Suprapubic skin (tissue), 4 donors: ENCODE measurements around the gene ZNF280B. TPM values are rescaled to one million over a fixed set of nuclear protein-coding genes. Genes with fewer than 3 reads are reported as not detected.

Source experiments
- DNase-seq, 2 donors: peaks; one replicate each; pipeline ENCODE4 v3.0.0-alpha.2; 2019; ENCODE audit warnings: low spot score in 2 of 2
- H3K27ac ChIP-seq: fragments of 200-600 bp; sonication (generic); one replicate; pipeline ENCODE4 v1.5.1; 2019
- H3K27me3 ChIP-seq: fragments of 200-600 bp; sonication (generic); one replicate; pipeline ENCODE4 v1.5.1; 2019
- H3K36me3 ChIP-seq: fragments of 200-600 bp; sonication (generic); one replicate; pipeline ENCODE4 v1.5.1; 2019
- H3K4me1 ChIP-seq: fragments of 200-600 bp; sonication (generic); one replicate; pipeline ENCODE4 v1.5.1; 2019
- H3K4me3 ChIP-seq: fragments of 200-600 bp; sonication (generic); one replicate; pipeline ENCODE4 v1.5.1; 2019; ENCODE audit warnings: mild to moderate bottlenecking
- H3K9me3 ChIP-seq: fragments of 200-600 bp; sonication (generic); one replicate; pipeline ENCODE4 v1.5.1; 2019
- EP300 ChIP-seq: sonication (generic); formaldehyde crosslinking; IDR thresholded peaks from one replicate; pipeline ENCODE4 v1.6.1; 2017; ENCODE audit warnings: antibody characterized with exemption
- POLR2A ChIP-seq, 2 donors: fragments of 450-650 bp; IDR thresholded peaks; one replicate each; pipeline ENCODE4 v1.6.1; 2017; ENCODE audit warnings: antibody characterized with exemption in 2 of 2, mild to moderate bottlenecking in 2 of 2, moderate library complexity in 2 of 2
- POLR2AphosphoS5 ChIP-seq, 3 donors: sonication (generic); formaldehyde crosslinking; IDR thresholded peaks; one replicate each; pipeline ENCODE4 v1.6.1; 2017; ENCODE audit warnings: antibody characterized with exemption in 3 of 3
- WGBS: methylation state at CpG from one replicate; pipeline ENCODE4 v1.1.5; 2018; 5-methylcytosine and 5-hydroxymethylcytosine counted together
- total RNA-seq, 4 donors: library from RNA; depleted of rRNA; stranded (reverse); fragments of >200 nt; gene quantifications; one replicate each; pipeline ENCODE4 v1.1.0, GENCODE V29; 2016
- TF ChIP-seq, protein P1 (sequence below), 2 donors: fragments of 200-600 bp in 1 of 2; fragments of 450-650 bp in 1 of 2; sonication (generic) in 1 of 2; IDR thresholded peaks; one replicate each; pipeline ENCODE4 v1.5.1; 2016 to 2019; ENCODE audit warnings: antibody characterized with exemption in 2 of 2, mild to moderate bottlenecking in 1 of 2, moderate library complexity in 1 of 2

Gene ZNF280B
- total RNA-seq, 4 donors from 2014 or later = 0.08 to 0.55 (median 0.26) TPM; not detected in 1

DNA sequence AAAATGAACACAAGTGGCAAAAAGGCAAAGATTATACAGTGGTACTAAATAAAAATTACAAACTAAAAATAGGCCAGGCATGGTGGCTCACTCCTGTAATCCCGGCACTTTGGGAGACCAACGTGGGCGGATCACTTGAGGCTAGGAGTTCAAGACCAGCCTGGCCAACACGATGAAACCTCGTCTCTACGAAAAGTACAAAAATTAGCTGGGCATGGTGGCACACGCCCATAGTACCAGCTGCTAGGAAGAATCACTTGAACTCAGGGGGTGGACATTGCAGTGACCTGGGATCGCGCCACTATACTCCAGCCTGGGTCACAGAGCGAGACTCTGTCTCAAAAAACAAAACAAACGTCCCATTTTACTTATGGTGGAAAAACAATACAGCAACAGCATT, 24.5 kb downstream of the ZNF280B start:
- no peak overlapping the region for H3K27ac ChIP-seq
- 94% methylated on average over 11 of the region's 11 CpGs for WGBS
- no peaks in the 10 kb centered on the region for H3K36me3 ChIP-seq
- DNase-seq = no peak
- no peaks in the 10 kb centered on the region for H3K9me3 ChIP-seq
- no peaks in the 10 kb centered on the region for H3K4me1 ChIP-seq
- H3K27me3 ChIP-seq = no peaks in the 10 kb centered on the region
- TF ChIP-seq POLR2A (IDR thresholded peaks at IDR 0.05) (no peak), EP300 (no peak)
- TF ChIP-seq, protein P1, sequence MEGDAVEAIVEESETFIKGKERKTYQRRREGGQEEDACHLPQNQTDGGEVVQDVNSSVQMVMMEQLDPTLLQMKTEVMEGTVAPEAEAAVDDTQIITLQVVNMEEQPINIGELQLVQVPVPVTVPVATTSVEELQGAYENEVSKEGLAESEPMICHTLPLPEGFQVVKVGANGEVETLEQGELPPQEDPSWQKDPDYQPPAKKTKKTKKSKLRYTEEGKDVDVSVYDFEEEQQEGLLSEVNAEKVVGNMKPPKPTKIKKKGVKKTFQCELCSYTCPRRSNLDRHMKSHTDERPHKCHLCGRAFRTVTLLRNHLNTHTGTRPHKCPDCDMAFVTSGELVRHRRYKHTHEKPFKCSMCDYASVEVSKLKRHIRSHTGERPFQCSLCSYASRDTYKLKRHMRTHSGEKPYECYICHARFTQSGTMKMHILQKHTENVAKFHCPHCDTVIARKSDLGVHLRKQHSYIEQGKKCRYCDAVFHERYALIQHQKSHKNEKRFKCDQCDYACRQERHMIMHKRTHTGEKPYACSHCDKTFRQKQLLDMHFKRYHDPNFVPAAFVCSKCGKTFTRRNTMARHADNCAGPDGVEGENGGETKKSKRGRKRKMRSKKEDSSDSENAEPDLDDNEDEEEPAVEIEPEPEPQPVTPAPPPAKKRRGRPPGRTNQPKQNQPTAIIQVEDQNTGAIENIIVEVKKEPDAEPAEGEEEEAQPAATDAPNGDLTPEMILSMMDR (IDR thresholded peaks at IDR 0.05) = no peak
- no peak overlapping the region for H3K4me3 ChIP-seq

DNA sequence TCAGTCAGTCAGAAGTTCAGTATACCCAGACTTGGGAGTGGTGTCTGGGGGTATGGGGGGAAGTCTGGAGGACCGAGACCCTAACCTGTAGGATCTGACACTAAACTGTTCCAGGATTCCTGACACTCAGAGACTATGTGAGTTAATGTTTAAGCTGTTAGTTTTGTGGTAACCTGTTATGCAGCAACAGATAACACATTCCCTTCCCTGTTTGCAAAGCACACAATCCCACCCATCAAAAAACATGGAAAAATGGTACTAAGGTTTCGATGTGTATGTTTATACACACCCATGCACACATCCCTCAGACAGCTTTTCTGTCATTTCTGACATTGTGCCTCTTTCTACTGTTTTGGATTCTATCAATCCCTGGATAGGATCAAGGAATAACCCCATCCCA, 27.6 kb downstream of the ZNF280B start:
- DNase-seq = no peak
- no peaks in the 10 kb centered on the region for H3K27me3 ChIP-seq
- TF ChIP-seq POLR2A (IDR thresholded peaks at IDR 0.05) (no peak), POLR2AphosphoS5 (IDR thresholded peaks at IDR 0.05) (no peak), EP300 (no peak)
- TF ChIP-seq, protein P1 (IDR thresholded peaks at IDR 0.05) = no peak
- H3K4me3 ChIP-seq = no peak overlapping the region
- 87% methylated on average over 2 of the region's 2 CpGs for WGBS
- H3K4me1 ChIP-seq = no peaks in the 10 kb centered on the region
- no peaks in the 10 kb centered on the region for H3K36me3 ChIP-seq
- no peak overlapping the region for H3K27ac ChIP-seq
- H3K9me3 ChIP-seq = no peaks in the 10 kb centered on the region

DNA sequence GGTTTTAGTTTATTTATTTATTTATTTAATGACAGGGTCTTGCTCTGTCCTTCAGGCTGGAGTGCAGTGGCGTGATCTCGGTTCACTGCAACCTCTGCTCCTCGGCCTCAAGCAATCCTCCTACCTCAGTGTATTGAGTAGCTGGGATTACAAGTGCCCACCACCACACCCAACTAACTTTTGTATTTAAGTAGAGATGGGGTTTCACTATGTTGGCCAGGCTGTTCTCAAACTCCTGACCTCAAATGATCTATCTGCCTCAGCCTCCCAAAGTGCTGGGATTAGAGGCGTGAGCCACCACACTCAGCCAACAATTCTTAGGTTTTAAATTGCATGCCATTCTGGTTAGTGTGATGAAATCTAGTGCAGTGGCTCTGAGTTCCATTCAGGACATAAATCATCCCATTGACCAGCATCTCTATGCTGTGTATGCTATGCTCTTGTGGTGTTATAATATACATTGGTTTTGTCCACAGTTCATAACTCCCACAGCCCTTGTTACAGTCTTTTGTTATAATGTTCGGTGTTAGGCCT, 28.5 kb downstream of the ZNF280B start:
- Histone ChIP-seq H3K27ac (no peak overlapping the region), H3K9me3 (no peaks in the 10 kb centered on the region), H3K4me1 (no peaks in the 10 kb centered on the region), H3K4me3 (no peak overlapping the region), H3K27me3 (no peaks in the 10 kb centered on the region), H3K36me3 (no peaks in the 10 kb centered on the region)
- 93% methylated on average over 5 of the region's 5 CpGs for WGBS
- TF ChIP-seq EP300 = no peak
- TF ChIP-seq, protein P1 (IDR thresholded peaks at IDR 0.05) = no peak
- TF ChIP-seq POLR2AphosphoS5 (IDR thresholded peaks at IDR 0.05) = no peak
- no peak for TF ChIP-seq POLR2A (IDR thresholded peaks at IDR 0.05)
- no peak for DNase-seq

DNA sequence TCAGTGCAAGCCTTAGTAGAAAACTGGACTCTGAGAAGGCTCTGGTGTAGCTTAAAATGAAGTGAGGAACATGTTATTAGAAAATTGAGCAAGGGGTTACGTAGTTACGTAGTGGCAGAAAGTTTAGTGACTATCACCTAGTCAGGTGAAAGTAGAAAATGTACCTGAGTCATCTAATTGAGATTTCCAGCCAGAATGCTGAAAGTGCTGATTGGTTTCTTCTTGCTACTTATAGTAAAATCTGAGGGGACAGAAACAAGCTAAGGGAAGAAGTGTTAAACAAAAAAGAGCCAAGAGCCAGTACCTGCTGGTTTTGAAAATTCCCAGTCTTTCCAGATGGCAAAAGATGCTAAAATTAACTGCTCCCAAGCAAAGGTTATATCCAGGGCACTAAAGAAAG, 29.4 kb downstream of the ZNF280B start:
- no peaks in the 10 kb centered on the region for H3K27me3 ChIP-seq
- TF ChIP-seq, protein P1 (IDR thresholded peaks at IDR 0.05) = no peak
- no peak for TF ChIP-seq POLR2AphosphoS5 (IDR thresholded peaks at IDR 0.05)
- no peak for TF ChIP-seq EP300
- no peak for TF ChIP-seq POLR2A (IDR thresholded peaks at IDR 0.05)
- no peaks in the 10 kb centered on the region for H3K36me3 ChIP-seq
- 87% methylated on average over 2 of the region's 2 CpGs for WGBS
- H3K4me3 ChIP-seq = no peak overlapping the region
- no peaks in the 10 kb centered on the region for H3K9me3 ChIP-seq
- no peak overlapping the region for H3K27ac ChIP-seq
- no peak for DNase-seq
- no peaks in the 10 kb centered on the region for H3K4me1 ChIP-seq

DNA sequence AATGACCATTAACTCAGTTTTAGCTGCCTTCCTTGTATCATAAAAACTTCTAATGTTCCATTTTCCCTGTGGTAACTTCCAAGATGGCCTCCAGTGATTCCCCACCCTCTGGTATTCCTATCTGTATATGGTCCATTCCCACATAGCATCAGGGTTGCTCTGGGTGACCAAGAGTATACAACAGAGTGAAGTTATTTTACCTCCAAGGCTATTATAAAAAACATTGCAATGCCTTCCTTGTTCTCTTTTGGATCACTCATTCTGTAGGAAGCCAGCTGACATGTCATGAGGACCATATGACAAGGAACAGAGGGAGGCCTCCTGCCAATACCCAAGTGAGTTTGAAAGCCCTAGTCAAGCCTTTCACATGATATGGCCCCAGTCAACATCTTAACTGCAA, 30.1 kb downstream of the ZNF280B start:
- Histone ChIP-seq H3K4me3 (no peak overlapping the region), H3K27ac (no peak overlapping the region), H3K27me3 (peaks cover 3% of the 10 kb centered on the region), H3K4me1 (no peaks in the 10 kb centered on the region), H3K36me3 (no peaks in the 10 kb centered on the region), H3K9me3 (no peaks in the 10 kb centered on the region)
- no peak for DNase-seq
- TF ChIP-seq POLR2AphosphoS5 (IDR thresholded peaks at IDR 0.05) (no peak), EP300 (no peak), POLR2A (IDR thresholded peaks at IDR 0.05) (no peak)
- TF ChIP-seq, protein P1 (IDR thresholded peaks at IDR 0.05) = no peak
